Fibroblast of the aortic adventitia (primary cell): ENCODE data around the gene UBXN2A. TPM values are rescaled to one million over a fixed set of nuclear protein-coding genes. Genes with fewer than 3 reads are reported as not detected.

Source experiments
- DNase-seq: peaks from one replicate; pipeline ENCODE4 v3.0.0-alpha.2; 2010; ENCODE audit warnings: low read depth
- H3K4me3 ChIP-seq: 2 replicates; pipeline ENCODE4 v1.5.1; 2011; ENCODE audit warnings: low read depth, mild to moderate bottlenecking, control low read depth, low read length, moderate library complexity
- CTCF ChIP-seq: IDR thresholded peaks from 2 replicates; pipeline ENCODE4 v1.5.1; 2011; ENCODE audit warnings: mild to moderate bottlenecking, low read length, control low read depth, inconsistent platforms; ENCODE audit not compliant: insufficient read depth
- total RNA-seq: library from RNA; depleted of rRNA; stranded (reverse); fragments of >200 nt; gene quantifications from 2 replicates; pipeline ENCODE4 v1.2.3, GENCODE V29; 2012; ENCODE audit warnings: low replicate concordance

The UBXN2A gene
- total RNA-seq, 1 donor = 14.2 TPM

DNA sequence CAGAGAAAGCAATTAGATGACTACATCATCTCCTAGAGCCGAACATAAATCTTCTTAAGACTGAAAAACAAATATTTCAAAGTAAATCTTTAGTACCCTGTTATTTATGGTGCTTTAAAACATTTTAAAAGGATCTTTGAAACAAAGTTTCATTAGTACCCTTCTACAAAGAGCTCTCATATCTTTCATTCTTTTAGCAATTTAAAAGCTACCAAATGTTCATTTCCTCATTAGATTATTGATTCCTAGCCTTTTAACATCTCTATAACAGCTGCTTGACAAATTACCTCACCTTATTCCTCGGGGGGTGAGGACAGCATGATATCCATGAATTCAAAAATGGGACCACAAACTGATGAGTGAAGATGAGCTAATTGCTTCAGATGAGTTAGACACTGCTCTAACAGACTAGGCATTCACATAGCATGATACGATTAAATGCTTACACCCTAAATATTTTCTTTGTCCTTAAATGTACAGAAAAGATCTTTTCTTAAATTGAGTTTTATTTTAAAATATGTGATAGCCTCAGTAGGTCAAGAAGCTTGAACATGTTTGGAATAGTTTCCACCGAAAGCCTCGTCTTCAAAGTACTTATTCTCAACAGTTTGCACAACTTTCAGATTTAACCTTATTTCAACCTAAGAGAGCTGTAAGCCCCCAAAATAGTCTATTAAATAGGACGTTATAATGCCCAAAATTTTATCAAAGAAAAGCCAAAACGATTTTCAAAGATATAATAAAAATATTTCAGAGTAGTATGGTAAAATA, 15.5 kb upstream of the UBXN2A start:
- DNase-seq = no peak
- H3K4me3 ChIP-seq = peak overlapping the region; percentile 95
- no peak for TF ChIP-seq CTCF

DNA sequence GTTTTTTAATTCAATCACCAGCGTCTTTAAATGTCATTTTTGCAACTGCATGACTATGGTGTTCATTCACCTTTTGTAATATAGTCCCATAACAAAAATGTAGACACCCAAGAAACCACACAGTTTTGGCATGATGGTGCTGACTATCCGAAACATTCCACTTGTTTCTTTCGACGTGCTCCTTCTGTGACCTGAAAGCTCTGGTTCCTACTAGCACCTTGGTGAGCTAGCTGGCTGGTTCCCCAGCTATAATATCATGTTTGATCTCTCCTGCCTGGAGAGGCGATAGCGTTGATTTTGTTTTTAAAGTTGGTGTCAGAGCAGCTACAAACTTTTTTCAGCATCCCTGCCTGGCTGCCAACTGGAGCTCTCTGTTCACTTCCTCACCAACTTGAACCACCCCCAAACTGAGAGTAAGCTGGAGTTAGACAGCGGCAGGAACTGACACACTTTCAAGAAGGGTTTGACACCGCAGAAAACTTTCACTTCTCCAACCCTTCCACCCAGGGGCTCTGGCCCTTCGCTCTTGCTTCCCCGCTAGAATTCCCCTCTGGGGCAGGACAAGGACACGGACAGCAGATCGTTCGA, 14.5 kb upstream of the UBXN2A start:
- H3K4me3 ChIP-seq = peak overlapping the region; percentile 95
- no peak for TF ChIP-seq CTCF
- peak; percentile 68 for DNase-seq

DNA sequence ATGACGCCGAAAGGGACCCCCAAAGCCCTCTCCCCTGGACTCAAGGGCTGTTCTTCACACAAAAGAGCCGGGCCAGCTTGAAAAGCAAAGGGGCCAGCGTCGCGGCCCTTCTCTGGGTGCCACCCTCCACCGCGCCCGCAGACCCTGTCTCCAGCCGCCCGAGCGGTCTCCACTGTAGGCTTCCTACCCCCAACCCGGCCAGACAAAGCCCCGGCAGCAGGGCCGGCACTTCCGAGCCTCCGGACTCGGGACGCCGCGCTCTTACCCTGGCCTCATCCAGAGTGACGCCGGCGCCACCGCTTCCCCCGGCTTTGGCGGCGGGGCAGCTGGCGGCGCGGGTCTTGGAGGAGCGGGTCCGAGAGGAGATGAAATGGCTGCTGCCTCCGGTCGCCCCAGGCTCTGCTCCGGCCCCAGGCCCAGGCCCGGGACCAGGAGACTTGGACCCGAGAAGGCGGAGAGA, 13.9 kb upstream of the UBXN2A start:
- TF ChIP-seq CTCF = no peak
- H3K4me3 ChIP-seq = peak overlapping the region; percentile 95
- DNase-seq = no peak

- peak within 1 kb of the TSS; percentile 95 for H3K4me3 ChIP-seq
- peak; percentile 94 for DNase-seq
- peak; percentile 72 for TF ChIP-seq CTCF
Measured at GRCh38 chr2:23926750-23927571, 13.3 kb upstream of the UBXN2A start, which contains the start of gene ATAD2B. Gene ATAD2B (minus strand): TSS chr2:23927123. CDS start chr2:23926770, 353 bp downstream.

DNA sequence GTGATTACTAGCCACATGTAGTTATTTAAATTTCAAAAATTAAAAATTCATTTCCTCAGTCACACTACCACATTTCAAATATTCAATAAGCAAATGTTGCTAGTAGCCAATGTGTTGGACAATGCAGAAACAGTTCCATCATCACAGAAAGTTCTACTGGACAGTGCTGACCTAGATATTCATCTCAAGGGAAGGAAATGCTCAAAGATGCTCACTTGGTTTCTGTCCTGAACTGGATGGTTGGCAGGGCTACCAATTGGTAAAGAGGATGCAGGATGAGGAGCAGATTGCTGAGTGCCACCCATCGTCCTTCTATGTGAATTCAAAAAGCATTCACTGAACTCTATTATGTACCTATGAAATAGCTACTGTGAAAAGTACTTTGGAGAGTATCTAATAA, 6.0 kb upstream of the UBXN2A start:
- H3K4me3 ChIP-seq = no peak overlapping the region
- TF ChIP-seq CTCF = no peak
- no peak for DNase-seq

DNA sequence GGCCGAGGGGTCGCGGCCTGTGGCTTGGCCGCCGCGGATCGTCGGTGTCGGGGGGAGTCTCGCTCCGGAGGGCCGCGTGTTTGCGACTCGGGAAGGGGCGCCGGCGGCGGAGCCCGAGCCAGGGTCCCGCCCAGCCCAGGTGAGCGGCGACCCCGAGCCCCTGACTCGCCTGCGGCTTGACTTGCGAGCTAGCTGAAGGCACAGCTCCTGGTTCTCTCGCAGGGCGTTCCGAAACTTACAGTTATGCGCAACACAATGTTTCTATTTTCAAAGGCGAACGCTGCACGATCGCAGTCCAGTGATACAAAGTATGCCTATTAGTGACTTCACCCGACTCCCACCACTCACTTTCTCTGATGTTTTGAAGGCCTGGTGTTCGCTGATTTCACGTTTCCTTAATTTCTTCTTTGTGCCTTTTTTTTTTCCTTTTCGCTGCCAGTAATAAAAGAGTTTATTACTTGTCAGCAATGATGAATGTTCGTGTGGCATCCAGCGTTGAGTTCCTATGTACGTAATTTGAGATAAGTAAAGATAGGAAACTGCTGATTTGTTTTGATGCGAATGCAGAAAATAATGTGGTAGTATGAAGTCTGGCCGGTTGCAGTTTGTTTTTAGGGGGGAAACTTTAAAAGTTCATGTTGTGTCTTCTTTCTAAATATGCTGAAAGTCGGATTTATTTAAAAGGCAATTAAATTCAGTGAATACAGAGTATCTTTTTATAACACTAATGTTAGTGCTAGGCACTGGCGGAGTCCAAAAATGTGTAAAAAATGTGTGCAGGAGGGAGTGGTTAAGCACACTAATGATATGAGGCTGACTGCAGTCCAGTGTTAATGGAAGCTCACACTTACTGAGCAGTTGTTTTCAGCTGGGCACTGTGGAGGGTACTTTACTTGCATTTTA, 706 bp downstream of the UBXN2A start:
- peak; percentile 68 for DNase-seq

More for the DNA sequence above, 706 bp downstream of the UBXN2A start:
- TF ChIP-seq CTCF = no peak
- peak overlapping the region; percentile 88 for H3K4me3 ChIP-seq
